GM23338 (cell line): ENCODE results near the gene C16orf78.

Experiments
- CREB1 ChIP-seq: fragments of 250-450 bp; sonication (Bioruptor Pico); IDR thresholded peaks from 2 replicates; pipeline ENCODE4 v1.5.0; 2020; ENCODE audit warnings: low read depth, mild to moderate bottlenecking, moderate library complexity
- CTCF ChIP-seq, 2 experiments: fragments of 200-600 bp in 1 of 2; sonication (generic) in 1 of 2; conservative IDR thresholded peaks; 2 replicates each; pipeline versions ENCODE4 v1.5.1 to v1.6.1; 2016 to 2017; ENCODE audit warnings: antibody characterized with exemption in 2 of 2, low read depth in 2 of 2, mild to moderate bottlenecking in 2 of 2, moderate library complexity in 1 of 2
- EZH2 ChIP-seq: fragments of 200-600 bp; sonication (generic); IDR thresholded peaks from one replicate; pipeline ENCODE4 v1.8.0; 2017; ENCODE audit warnings: antibody characterized with exemption, mild to moderate bottlenecking, low read depth; ENCODE audit not compliant: unreplicated experiment
- EZH2phosphoT487 ChIP-seq: fragments of 200-600 bp; sonication (generic); IDR thresholded peaks from one replicate; pipeline ENCODE4 v1.8.1; 2018; ENCODE audit warnings: antibody characterized with exemption; ENCODE audit not compliant: unreplicated experiment
- JUNB ChIP-seq: IDR thresholded peaks from one replicate; pipeline ENCODE4 v1.6.1; 2016; ENCODE audit warnings: antibody characterized with exemption; ENCODE audit not compliant: unreplicated experiment
- NANOG ChIP-seq: IDR thresholded peaks from 2 replicates; pipeline ENCODE4 v1.6.1; 2016; ENCODE audit warnings: antibody characterized with exemption, borderline replicate concordance
- POLR2AphosphoS5 ChIP-seq: IDR thresholded peaks from 2 replicates; pipeline ENCODE4 v1.6.1; 2016; ENCODE audit warnings: antibody characterized with exemption, low read depth
- STAT1 ChIP-seq: IDR thresholded peaks from one replicate; pipeline ENCODE4 v1.6.1; 2016; ENCODE audit warnings: antibody characterized with exemption; ENCODE audit not compliant: unreplicated experiment
- ZNF114 ChIP-seq: fragments of 250-450 bp; sonication (Bioruptor Pico); IDR thresholded peaks from 2 replicates; pipeline ENCODE4 v1.5.0; 2020; ENCODE audit warnings: mild to moderate bottlenecking, moderate library complexity
- ZNF331 ChIP-seq: fragments of 250-450 bp; sonication (Bioruptor Pico); IDR thresholded peaks from 2 replicates; pipeline ENCODE4 v1.5.0; 2020; ENCODE audit warnings: low read depth, mild to moderate bottlenecking, moderate library complexity
- TF ChIP-seq, protein P1 (sequence below): IDR thresholded peaks from one replicate; pipeline ENCODE4 v1.6.1; 2018; ENCODE audit warnings: antibody characterized with exemption; ENCODE audit not compliant: unreplicated experiment
- TF ChIP-seq, protein P2 (sequence below): IDR thresholded peaks from 2 replicates; pipeline ENCODE4 v1.6.1; 2016; ENCODE audit warnings: antibody characterized with exemption
- TF ChIP-seq, protein P3 (sequence below): fragments of 250-450 bp; sonication (Bioruptor Pico); IDR thresholded peaks from 2 replicates; pipeline ENCODE4 v1.5.0; 2020; ENCODE audit warnings: mild to moderate bottlenecking, moderate library complexity

DNA sequence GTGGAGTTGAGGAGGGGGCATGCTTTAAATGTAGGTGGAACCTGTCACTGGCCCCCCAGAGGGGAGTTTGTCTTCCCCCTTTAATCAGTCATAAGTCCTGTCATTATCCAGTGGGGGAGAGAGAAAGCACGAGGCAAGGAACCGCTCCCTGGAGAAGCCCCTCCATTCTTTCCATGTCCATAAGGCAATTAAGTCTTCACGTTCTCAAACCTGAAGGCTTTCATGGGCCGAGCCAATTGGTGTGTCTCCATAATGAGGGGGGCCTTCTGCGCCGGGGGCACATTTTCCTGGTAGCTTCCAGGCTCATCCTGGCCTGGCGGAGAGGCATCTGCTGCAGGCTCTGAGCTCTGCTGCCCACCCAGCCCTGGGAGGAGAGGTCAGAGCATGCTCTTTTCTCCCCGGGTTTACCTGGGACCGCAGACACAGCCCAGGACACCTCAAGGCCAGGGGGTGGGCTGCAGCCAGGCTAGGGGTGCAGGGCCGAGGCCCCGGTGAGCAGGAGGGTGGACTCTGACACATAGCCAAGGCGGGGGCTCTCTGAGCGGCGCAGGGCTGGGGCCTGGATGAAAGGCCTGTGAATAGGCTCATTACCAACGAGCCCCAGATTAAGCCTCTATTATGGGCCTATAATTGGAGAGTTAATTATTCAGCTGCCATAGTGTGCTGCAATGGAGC is 42.5 kb downstream of the C16orf78 start:
- TF ChIP-seq, protein P1, sequence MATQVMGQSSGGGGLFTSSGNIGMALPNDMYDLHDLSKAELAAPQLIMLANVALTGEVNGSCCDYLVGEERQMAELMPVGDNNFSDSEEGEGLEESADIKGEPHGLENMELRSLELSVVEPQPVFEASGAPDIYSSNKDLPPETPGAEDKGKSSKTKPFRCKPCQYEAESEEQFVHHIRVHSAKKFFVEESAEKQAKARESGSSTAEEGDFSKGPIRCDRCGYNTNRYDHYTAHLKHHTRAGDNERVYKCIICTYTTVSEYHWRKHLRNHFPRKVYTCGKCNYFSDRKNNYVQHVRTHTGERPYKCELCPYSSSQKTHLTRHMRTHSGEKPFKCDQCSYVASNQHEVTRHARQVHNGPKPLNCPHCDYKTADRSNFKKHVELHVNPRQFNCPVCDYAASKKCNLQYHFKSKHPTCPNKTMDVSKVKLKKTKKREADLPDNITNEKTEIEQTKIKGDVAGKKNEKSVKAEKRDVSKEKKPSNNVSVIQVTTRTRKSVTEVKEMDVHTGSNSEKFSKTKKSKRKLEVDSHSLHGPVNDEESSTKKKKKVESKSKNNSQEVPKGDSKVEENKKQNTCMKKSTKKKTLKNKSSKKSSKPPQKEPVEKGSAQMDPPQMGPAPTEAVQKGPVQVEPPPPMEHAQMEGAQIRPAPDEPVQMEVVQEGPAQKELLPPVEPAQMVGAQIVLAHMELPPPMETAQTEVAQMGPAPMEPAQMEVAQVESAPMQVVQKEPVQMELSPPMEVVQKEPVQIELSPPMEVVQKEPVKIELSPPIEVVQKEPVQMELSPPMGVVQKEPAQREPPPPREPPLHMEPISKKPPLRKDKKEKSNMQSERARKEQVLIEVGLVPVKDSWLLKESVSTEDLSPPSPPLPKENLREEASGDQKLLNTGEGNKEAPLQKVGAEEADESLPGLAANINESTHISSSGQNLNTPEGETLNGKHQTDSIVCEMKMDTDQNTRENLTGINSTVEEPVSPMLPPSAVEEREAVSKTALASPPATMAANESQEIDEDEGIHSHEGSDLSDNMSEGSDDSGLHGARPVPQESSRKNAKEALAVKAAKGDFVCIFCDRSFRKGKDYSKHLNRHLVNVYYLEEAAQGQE, result no peak
- TF ChIP-seq JUNB, result no peak
- no peak for TF ChIP-seq CTCF (conservative IDR thresholded peaks at IDR 0.05; ENCODE audit: low read depth in 2 of 2)
- no peak for TF ChIP-seq POLR2AphosphoS5
- TF ChIP-seq EZH2phosphoT487, result no peak
- no peak for TF ChIP-seq EZH2
- TF ChIP-seq ZNF114, result no peak
- TF ChIP-seq NANOG, result no peak
- no peak for TF ChIP-seq CREB1
- TF ChIP-seq ZNF331 (CRISPR knock-in tag), result no peak
- no peak for TF ChIP-seq STAT1
- TF ChIP-seq, protein P2, sequence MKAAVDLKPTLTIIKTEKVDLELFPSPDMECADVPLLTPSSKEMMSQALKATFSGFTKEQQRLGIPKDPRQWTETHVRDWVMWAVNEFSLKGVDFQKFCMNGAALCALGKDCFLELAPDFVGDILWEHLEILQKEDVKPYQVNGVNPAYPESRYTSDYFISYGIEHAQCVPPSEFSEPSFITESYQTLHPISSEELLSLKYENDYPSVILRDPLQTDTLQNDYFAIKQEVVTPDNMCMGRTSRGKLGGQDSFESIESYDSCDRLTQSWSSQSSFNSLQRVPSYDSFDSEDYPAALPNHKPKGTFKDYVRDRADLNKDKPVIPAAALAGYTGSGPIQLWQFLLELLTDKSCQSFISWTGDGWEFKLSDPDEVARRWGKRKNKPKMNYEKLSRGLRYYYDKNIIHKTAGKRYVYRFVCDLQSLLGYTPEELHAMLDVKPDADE, result no peak
- TF ChIP-seq, protein P3, sequence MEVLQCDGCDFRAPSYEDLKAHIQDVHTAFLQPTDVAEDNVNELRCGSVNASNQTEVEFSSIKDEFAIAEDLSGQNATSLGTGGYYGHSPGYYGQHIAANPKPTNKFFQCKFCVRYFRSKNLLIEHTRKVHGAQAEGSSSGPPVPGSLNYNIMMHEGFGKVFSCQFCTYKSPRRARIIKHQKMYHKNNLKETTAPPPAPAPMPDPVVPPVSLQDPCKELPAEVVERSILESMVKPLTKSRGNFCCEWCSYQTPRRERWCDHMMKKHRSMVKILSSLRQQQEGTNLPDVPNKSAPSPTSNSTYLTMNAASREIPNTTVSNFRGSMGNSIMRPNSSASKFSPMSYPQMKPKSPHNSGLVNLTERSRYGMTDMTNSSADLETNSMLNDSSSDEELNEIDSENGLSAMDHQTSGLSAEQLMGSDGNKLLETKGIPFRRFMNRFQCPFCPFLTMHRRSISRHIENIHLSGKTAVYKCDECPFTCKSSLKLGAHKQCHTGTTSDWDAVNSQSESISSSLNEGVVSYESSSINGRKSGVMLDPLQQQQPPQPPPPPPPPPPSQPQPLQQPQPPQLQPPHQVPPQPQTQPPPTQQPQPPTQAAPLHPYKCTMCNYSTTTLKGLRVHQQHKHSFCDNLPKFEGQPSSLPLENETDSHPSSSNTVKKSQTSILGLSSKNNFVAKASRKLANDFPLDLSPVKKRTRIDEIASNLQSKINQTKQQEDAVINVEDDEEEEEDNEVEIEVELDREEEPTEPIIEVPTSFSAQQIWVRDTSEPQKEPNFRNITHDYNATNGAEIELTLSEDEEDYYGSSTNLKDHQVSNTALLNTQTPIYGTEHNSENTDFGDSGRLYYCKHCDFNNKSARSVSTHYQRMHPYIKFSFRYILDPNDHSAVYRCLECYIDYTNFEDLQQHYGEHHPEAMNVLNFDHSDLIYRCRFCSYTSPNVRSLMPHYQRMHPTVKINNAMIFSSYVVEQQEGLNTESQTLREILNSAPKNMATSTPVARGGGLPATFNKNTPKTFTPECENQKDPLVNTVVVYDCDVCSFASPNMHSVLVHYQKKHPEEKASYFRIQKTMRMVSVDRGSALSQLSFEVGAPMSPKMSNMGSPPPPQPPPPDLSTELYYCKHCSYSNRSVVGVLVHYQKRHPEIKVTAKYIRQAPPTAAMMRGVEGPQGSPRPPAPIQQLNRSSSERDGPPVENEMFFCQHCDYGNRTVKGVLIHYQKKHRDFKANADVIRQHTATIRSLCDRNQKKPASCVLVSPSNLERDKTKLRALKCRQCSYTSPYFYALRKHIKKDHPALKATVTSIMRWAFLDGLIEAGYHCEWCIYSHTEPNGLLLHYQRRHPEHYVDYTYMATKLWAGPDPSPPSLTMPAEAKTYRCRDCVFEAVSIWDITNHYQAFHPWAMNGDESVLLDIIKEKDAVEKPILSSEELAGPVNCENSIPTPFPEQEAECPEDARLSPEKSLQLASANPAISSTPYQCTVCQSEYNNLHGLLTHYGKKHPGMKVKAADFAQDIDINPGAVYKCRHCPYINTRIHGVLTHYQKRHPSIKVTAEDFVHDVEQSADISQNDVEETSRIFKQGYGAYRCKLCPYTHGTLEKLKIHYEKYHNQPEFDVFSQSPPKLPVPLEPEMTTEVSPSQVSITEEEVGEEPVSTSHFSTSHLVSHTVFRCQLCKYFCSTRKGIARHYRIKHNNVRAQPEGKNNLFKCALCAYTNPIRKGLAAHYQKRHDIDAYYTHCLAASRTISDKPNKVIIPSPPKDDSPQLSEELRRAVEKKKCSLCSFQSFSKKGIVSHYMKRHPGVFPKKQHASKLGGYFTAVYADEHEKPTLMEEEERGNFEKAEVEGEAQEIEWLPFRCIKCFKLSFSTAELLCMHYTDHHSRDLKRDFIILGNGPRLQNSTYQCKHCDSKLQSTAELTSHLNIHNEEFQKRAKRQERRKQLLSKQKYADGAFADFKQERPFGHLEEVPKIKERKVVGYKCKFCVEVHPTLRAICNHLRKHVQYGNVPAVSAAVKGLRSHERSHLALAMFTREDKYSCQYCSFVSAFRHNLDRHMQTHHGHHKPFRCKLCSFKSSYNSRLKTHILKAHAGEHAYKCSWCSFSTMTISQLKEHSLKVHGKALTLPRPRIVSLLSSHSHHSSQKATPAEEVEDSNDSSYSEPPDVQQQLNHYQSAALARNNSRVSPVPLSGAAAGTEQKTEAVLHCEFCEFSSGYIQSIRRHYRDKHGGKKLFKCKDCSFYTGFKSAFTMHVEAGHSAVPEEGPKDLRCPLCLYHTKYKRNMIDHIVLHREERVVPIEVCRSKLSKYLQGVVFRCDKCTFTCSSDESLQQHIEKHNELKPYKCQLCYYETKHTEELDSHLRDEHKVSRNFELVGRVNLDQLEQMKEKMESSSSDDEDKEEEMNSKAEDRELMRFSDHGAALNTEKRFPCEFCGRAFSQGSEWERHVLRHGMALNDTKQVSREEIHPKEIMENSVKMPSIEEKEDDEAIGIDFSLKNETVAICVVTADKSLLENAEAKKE, result no peak
